GM12892 (cell line): ENCODE measurements around the gene SNX14.

Source experiments
- POLR2A ChIP-seq: IDR thresholded peaks from 2 replicates; pipeline ENCODE4 v1.6.1; 2011; ENCODE audit warnings: low read depth, low read length, control low read depth
- POLR2AphosphoS5 ChIP-seq: IDR thresholded peaks from 2 replicates; pipeline ENCODE4 v1.6.1; 2011; ENCODE audit warnings: low read depth, low read length, control low read depth
- TAF1 ChIP-seq: IDR thresholded peaks from 2 replicates; pipeline ENCODE4 v1.6.1; 2011; ENCODE audit warnings: low read depth, mild to moderate bottlenecking, control low read depth, low read length, borderline replicate concordance

DNA sequence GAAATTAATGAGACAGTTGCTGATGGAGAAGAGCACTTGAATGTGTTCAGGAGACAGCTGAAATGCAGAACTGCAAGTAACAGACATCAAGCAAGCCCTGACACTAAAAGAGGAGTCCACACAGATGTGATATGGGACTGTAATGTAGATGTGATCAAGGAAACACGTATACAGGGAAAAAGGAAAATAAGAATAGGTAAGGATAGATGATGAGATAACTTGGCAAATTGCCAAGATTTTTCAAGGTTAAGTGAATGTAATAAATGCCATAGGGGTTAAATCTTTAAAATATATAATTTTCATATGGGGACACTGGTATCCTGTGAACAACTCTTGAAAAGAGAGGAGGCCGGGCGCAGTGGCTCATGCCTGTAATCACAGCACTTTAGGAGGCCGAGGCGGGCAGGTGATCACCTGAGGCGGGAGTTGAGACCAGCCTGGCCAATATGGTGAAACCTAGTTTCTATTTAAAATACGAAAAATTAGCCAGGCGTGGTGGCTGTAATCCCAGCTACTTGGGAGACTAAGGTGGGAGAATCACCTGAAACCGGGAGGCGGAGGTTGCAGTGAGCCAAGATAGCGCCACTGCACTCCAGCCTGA lies 7.2 kb upstream of the SNX14 start:
- TF ChIP-seq POLR2A (no peak), POLR2AphosphoS5 (no peak), TAF1 (no peak)
